Activated naive CD4-positive, alpha-beta T cell treated with anti-CD3 and anti-CD28 coated beads, Interleukin-2, amount 50 U/mL, for 24 hours (primary cell): ENCODE data around the gene THADA.
A peak's percentile ranks its signal among the peaks of the same experiment; 100 is the strongest.

Source experiments
- H3K27ac Mint-ChIP-seq: one replicate; pipeline ENCODE4 v1.8.0; 2021; ENCODE audit warnings: mild to moderate bottlenecking, mixed read lengths
- H3K27me3 Mint-ChIP-seq: one replicate; pipeline ENCODE4 v1.8.0; 2021; ENCODE audit warnings: mixed read lengths
- H3K36me3 Mint-ChIP-seq: one replicate; pipeline ENCODE4 v1.8.0; 2021; ENCODE audit warnings: mixed read lengths
- H3K4me1 Mint-ChIP-seq: one replicate; pipeline ENCODE4 v1.8.0; 2021; ENCODE audit warnings: mixed read lengths
- H3K4me3 Mint-ChIP-seq: one replicate; pipeline ENCODE4 v1.8.0; 2021; ENCODE audit warnings: mild to moderate bottlenecking, mixed read lengths
- H3K9me3 Mint-ChIP-seq: one replicate; pipeline ENCODE4 v1.8.0; 2021; ENCODE audit warnings: mixed read lengths

The THADA gene

DNA sequence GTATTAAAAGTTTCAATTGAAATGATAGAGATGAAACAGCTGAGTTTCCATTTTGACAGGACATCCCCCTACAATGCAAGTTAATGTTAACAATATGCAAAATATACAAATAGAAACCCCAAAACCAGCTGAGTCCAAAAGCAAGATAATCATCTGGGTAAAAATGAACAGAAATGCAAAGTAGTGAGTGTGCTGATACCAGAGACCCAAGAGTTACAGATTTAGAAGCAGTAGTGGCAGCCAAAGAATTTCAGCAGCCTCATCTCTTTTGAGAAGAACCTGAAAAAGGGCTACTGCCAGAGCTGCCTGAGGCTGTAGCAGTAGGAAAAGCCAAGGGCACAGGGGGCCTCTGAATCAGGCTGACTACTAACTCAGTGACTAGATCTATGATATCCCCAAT, 82.6 kb downstream of the THADA start:
- no peak overlapping the region for H3K4me3 Mint-ChIP-seq
- H3K4me1 Mint-ChIP-seq, result peaks cover 41% of the 10 kb centered on the region
- H3K27me3 Mint-ChIP-seq, result no peaks in the 10 kb centered on the region
- H3K27ac Mint-ChIP-seq, result no peak overlapping the region
- H3K36me3 Mint-ChIP-seq, result peaks cover 18% of the 10 kb centered on the region
- H3K9me3 Mint-ChIP-seq, result no peaks in the 10 kb centered on the region

DNA sequence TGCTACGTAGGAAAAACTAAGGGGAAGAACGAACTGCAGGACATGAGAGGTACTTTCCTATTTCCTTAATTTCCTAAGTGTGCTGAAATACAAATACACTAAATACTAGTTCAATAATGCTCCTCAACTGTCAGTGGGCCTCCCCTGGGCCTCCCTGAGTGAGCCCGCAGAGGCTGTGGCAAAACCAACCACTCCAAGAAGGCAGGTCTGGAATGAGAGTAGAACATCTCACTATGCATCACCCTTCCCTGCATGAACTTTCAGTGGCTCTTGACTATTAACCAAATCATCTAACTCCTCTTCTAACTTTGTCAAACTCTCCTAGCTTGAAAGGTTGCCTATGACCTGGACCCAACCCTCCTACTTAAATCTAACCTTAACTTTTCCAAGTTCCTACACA, 84.6 kb downstream of the THADA start:
- H3K4me3 Mint-ChIP-seq, result no peak overlapping the region
- H3K4me1 Mint-ChIP-seq, result peaks cover 37% of the 10 kb centered on the region
- H3K9me3 Mint-ChIP-seq, result no peaks in the 10 kb centered on the region
- H3K36me3 Mint-ChIP-seq, result peaks cover 26% of the 10 kb centered on the region
- no peaks in the 10 kb centered on the region for H3K27me3 Mint-ChIP-seq
- no peak overlapping the region for H3K27ac Mint-ChIP-seq

GRCh38 chr2:43509886-43510285, 86.0 kb downstream of the THADA start:
- Mint-ChIP-seq H3K4me3 (no peak overlapping the region), H3K4me1 (peaks cover 26% of the 10 kb centered on the region), H3K27me3 (no peaks in the 10 kb centered on the region), H3K9me3 (no peaks in the 10 kb centered on the region), H3K36me3 (peaks cover 26% of the 10 kb centered on the region), H3K27ac (no peak overlapping the region)

DNA sequence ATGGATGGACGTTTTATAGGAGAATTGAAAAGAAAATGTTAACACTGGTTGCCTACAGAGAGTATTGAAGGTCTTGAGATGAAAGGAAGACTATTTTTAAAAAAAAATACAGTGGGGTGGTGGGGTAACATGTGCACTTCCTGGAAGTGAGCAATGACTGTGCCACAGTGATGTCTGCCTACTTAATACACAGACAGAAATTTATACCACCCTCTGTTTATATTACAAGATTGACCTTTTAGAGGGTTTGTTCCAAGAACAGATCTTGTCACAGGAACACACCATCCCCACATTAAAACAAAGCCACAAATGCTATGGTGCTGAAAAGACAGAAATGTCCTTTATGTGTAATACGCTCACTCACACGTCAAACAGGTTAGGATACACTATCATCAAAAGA, 87.6 kb downstream of the THADA start:
- H3K27ac Mint-ChIP-seq, result peak overlapping the region; percentile 15
- no peaks in the 10 kb centered on the region for H3K9me3 Mint-ChIP-seq
- H3K36me3 Mint-ChIP-seq, result peaks cover 28% of the 10 kb centered on the region
- no peak overlapping the region for H3K4me3 Mint-ChIP-seq
- peaks cover 25% of the 10 kb centered on the region for H3K4me1 Mint-ChIP-seq
- no peaks in the 10 kb centered on the region for H3K27me3 Mint-ChIP-seq

GRCh38 chr2:43507137-43507536, 88.7 kb downstream of the THADA start:
- Mint-ChIP-seq H3K4me1 (peaks cover 23% of the 10 kb centered on the region), H3K9me3 (no peaks in the 10 kb centered on the region), H3K36me3 (peaks cover 26% of the 10 kb centered on the region), H3K4me3 (no peak overlapping the region), H3K27ac (peak overlapping the region; percentile 62), H3K27me3 (no peaks in the 10 kb centered on the region)

- no peaks in the 10 kb centered on the region for H3K4me1 Mint-ChIP-seq
Observed at GRCh38 chr2:43495727-43496126, 100.1 kb downstream of the THADA start.

GRCh38 chr2:43493954-43494353, 101.9 kb downstream of the THADA start:
- no peaks in the 10 kb centered on the region for H3K27me3 Mint-ChIP-seq
- H3K36me3 Mint-ChIP-seq, result peaks cover 26% of the 10 kb centered on the region
- H3K4me1 Mint-ChIP-seq, result no peaks in the 10 kb centered on the region
- no peak overlapping the region for H3K27ac Mint-ChIP-seq
- no peaks in the 10 kb centered on the region for H3K9me3 Mint-ChIP-seq
- H3K4me3 Mint-ChIP-seq, result no peak overlapping the region

More at GRCh38 chr2:43495727-43496126, 100.1 kb downstream of the THADA start:
- peaks cover 29% of the 10 kb centered on the region for H3K36me3 Mint-ChIP-seq
- H3K9me3 Mint-ChIP-seq, result no peaks in the 10 kb centered on the region
- H3K4me3 Mint-ChIP-seq, result no peak overlapping the region
- no peak overlapping the region for H3K27ac Mint-ChIP-seq
- no peaks in the 10 kb centered on the region for H3K27me3 Mint-ChIP-seq

GRCh38 chr2:43491065-43491639, 104.7 kb downstream of the THADA start:
- H3K27ac Mint-ChIP-seq, result no peak overlapping the region
- H3K9me3 Mint-ChIP-seq, result no peaks in the 10 kb centered on the region
- H3K4me1 Mint-ChIP-seq, result no peaks in the 10 kb centered on the region
- H3K27me3 Mint-ChIP-seq, result no peaks in the 10 kb centered on the region
- no peak overlapping the region for H3K4me3 Mint-ChIP-seq
- peaks cover 14% of the 10 kb centered on the region for H3K36me3 Mint-ChIP-seq

DNA sequence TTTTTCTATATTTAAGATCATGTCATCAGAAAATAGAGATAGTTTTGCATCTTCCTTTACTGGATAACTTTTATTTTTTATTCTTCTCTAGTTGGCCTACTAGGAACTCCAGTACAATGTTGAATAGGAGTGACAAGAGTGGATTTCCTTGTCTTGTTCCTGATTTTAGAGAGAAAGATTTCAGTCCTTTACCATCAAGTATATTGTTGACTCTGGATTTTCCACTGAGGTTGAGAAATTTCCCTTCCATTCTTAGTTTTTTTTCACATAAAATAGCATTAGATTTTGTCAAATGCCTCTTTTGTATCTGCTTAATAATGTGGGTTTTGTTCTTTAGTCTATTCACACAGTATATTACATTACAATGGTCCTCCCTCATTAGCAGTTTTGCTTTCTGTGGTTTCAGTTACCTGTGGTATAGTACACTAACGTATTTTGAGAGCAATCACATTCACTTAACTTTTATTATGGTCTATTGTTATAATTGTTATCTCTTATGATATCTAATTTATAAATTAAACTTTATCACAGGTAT, 105.5 kb downstream of the THADA start:
- Mint-ChIP-seq H3K27me3 (no peaks in the 10 kb centered on the region), H3K9me3 (no peaks in the 10 kb centered on the region), H3K36me3 (peaks cover 10% of the 10 kb centered on the region), H3K4me1 (no peaks in the 10 kb centered on the region), H3K4me3 (no peak overlapping the region), H3K27ac (no peak overlapping the region)

DNA sequence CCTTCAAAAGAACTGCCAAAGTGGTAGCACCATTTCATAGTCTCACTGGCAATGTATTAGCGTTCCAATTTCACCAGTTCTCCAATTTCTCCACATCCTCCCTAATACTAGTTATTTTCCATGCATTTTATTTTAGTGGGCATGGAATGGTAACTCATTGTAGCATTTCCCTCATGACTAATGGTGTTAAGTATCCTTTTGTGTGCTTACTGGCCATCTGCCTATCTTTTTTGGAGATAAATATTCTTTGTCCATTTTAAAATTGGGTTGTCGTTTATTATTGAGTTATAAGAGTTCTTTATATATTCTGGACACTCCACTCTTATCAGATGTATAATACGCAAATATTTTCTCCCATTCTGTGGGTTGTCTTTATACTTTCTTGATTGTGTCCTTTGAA, 107.1 kb downstream of the THADA start:
- H3K27ac Mint-ChIP-seq, result no peak overlapping the region

DNA sequence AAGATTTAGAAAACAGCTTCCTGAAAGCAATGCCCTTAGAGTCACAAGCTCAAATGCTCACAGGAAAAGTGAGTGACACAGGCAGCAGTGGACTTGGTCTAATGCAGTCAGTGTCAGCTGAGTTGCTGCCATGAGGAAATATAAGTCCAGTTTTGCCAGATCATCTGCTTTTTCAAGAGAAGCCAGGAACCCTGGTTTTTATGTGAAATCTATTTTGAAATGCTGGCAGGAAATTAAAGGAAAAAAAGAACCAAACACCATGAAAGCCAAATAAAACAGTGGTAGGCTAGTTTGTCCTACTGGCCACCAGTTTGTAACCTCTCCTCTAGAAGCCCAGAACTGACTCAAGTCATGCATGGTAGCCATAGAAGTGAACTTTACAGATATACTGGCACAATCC, 109.2 kb downstream of the THADA start:
- Mint-ChIP-seq H3K27me3 (no peaks in the 10 kb centered on the region), H3K36me3 (peaks cover 6% of the 10 kb centered on the region), H3K4me1 (no peaks in the 10 kb centered on the region), H3K27ac (no peak overlapping the region), H3K9me3 (no peaks in the 10 kb centered on the region), H3K4me3 (no peak overlapping the region)

More for the DNA sequence above, 107.1 kb downstream of the THADA start:
- Mint-ChIP-seq H3K27me3 (no peaks in the 10 kb centered on the region), H3K4me1 (no peaks in the 10 kb centered on the region), H3K4me3 (no peak overlapping the region), H3K9me3 (no peaks in the 10 kb centered on the region), H3K36me3 (peaks cover 5% of the 10 kb centered on the region)

GRCh38 chr2:43484323-43484930, 111.4 kb downstream of the THADA start:
- Mint-ChIP-seq H3K36me3 (peaks cover 13% of the 10 kb centered on the region), H3K4me1 (no peaks in the 10 kb centered on the region), H3K4me3 (no peak overlapping the region), H3K9me3 (no peaks in the 10 kb centered on the region), H3K27me3 (no peaks in the 10 kb centered on the region), H3K27ac (no peak overlapping the region)

GRCh38 chr2:43482961-43483360, 112.9 kb downstream of the THADA start:
- Mint-ChIP-seq H3K4me1 (no peaks in the 10 kb centered on the region), H3K27ac (no peak overlapping the region), H3K9me3 (no peaks in the 10 kb centered on the region), H3K4me3 (no peak overlapping the region), H3K27me3 (no peaks in the 10 kb centered on the region), H3K36me3 (peaks cover 13% of the 10 kb centered on the region)

- no peaks in the 10 kb centered on the region for H3K27me3 Mint-ChIP-seq
- no peaks in the 10 kb centered on the region for H3K4me1 Mint-ChIP-seq
- no peaks in the 10 kb centered on the region for H3K9me3 Mint-ChIP-seq
- peaks cover 15% of the 10 kb centered on the region for H3K36me3 Mint-ChIP-seq
- H3K4me3 Mint-ChIP-seq, result no peak overlapping the region
- no peak overlapping the region for H3K27ac Mint-ChIP-seq
Observed at GRCh38 chr2:43481927-43482542, 113.8 kb downstream of the THADA start.

- H3K27ac Mint-ChIP-seq, result no peak overlapping the region
- H3K4me3 Mint-ChIP-seq, result no peak overlapping the region
- no peaks in the 10 kb centered on the region for H3K27me3 Mint-ChIP-seq
- H3K9me3 Mint-ChIP-seq, result no peaks in the 10 kb centered on the region
- peaks cover 18% of the 10 kb centered on the region for H3K36me3 Mint-ChIP-seq
- H3K4me1 Mint-ChIP-seq, result no peaks in the 10 kb centered on the region
Observed at GRCh38 chr2:43480874-43481273, 115.0 kb downstream of the THADA start.

DNA sequence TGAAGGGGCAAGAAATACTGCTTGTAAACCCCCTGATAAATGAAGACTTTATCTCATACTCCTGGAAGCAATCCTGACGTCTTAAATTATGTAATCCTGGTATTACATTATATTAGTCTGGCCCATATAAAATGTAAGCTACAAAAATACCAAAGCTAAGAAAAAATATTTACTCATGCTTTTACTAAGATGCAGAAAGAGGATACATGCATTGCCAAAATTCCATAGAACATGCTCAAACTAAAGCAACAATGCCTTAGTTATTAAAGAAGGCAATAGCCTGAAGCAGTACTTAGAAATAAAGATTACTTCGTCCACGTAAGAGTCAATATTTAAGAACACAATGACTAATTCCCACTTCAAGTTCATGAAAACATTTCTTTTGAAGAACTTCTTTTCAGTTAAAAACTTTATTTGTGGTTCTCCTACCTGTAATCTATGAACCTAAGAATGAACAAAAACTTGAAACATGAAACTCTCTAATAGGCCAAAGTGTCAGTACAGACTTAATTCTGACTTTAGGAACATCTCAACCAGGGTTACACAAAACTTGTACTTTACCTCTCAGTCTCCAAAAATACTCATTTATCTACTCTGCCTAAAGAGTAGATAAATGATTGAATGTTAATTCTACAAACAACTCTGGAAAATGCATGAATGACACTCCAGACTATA, 117.3 kb downstream of the THADA start:
- Mint-ChIP-seq H3K36me3 (peaks cover 29% of the 10 kb centered on the region), H3K4me1 (no peaks in the 10 kb centered on the region), H3K27me3 (no peaks in the 10 kb centered on the region), H3K9me3 (no peaks in the 10 kb centered on the region), H3K27ac (no peak overlapping the region), H3K4me3 (no peak overlapping the region)
